GM10248 (cell line): Measurements from ENCODE around the gene PAGE2.

Experiments used
- CTCF ChIA-PET: fragments of 300-600 bp; sonication (Branson Sonifier 250); formaldehyde crosslinking; extraction: SDS; loops from one replicate; lab custom pipeline; 2021; ENCODE audit warnings: antibody characterized with exemption; lab: Yijun Ruan, JAX
- POLR2A ChIA-PET: fragments of 350-650 bp; sonication (Branson Sonifier 250); formaldehyde crosslinking; extraction: SDS; loops from one replicate; lab custom pipeline; 2020; ENCODE audit warnings: antibody characterized with exemption; lab: Yijun Ruan, JAX
- DNase-seq: peaks from one replicate; pipeline ENCODE4 v3.0.0; 2012; ENCODE audit errors: extremely low spot score
- CTCF ChIP-seq: IDR thresholded peaks from 2 replicates; pipeline ENCODE4 v1.5.1; 2012; ENCODE audit warnings: mild to moderate bottlenecking, low read depth; ENCODE audit errors: extremely low read depth, missing control alignments, control extremely low read depth

PAGE2 gene

GRCh38 chrX:55072286-55072685 lies 16.5 kb upstream of the PAGE2 start:
- ChIA-PET POLR2A (no interaction called here), CTCF (no interaction called here)
- no peak for TF ChIP-seq CTCF
- no peak for DNase-seq

GRCh38 chrX:55074851-55075467 lies 13.9 kb upstream of the PAGE2 start, which contains the start of gene PAGE2B:
PAGE2B (plus strand) TSS chrX:55075030; CDS start chrX:55076042, 1,012 bp downstream.
- ChIA-PET POLR2A (no interaction called here), CTCF (no interaction called here)
- TF ChIP-seq CTCF, result no peak
- DNase-seq, result no peak

- DNase-seq, result no peak
- POLR2A ChIA-PET, result no interaction called here
- no peak for TF ChIP-seq CTCF
- CTCF ChIA-PET, result interaction anchor here (1.6 kb wide), 1 partner anchor 13 kb away, joined by 5 read pairs; no protein-coding TSS in a partner anchor
Observed at GRCh38 chrX:55098691-55099090, 9.9 kb downstream of the PAGE2 start.

GRCh38 chrX:55099162-55099561 lies 10.3 kb downstream of the PAGE2 start:
- ChIA-PET POLR2A (no interaction called here), CTCF (no interaction called here)
- no peak for DNase-seq
- no peak for TF ChIP-seq CTCF

- POLR2A ChIA-PET, result no interaction called here
- no peak for TF ChIP-seq CTCF
- no peak for DNase-seq
- CTCF ChIA-PET, result no interaction called here
Observed at GRCh38 chrX:55102754-55103153, 13.9 kb downstream of the PAGE2 start.

GRCh38 chrX:55107262-55107661 lies 18.4 kb downstream of the PAGE2 start:
- POLR2A ChIA-PET, result no interaction called here
- CTCF ChIA-PET, result no interaction called here
- no peak for TF ChIP-seq CTCF
- no peak for DNase-seq
